GM18517 (cell line): ENCODE measurements around the gene FAM219A.
"Not testable (repeated sequence)": the region's sequence is repeated elsewhere in the genome, so short reads cannot be mapped to it uniquely, and the experiment has no call there.

Experiments used
- ATAC-seq: cut with Tn5 transposase; IDR thresholded peaks from one replicate; pipeline ENCODE4 v1.9.1; 2021; ENCODE audit warnings: mild to moderate bottlenecking, moderate library complexity; ENCODE audit not compliant: unreplicated experiment

Gene FAM219A

DNA sequence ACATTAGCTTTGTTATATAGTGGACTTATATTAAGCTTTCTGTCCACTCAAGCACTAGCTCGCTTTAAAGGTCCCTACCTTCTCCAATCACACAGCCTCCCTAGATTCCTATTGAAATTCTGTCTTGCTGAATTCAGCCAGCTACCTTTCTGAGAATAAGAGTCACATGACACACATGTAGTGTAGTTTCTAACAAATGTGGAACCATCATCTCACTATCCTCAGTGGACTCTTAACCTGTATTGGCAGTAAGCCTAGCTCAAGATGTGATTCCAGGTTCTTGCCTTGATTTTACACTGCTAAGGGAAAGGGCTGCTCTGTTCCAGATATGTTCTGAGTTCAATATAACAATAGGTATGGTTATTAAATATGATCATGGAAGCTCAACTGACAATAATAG lies 11.4 kb downstream of the FAM219A start:
- ATAC-seq: no peak

DNA sequence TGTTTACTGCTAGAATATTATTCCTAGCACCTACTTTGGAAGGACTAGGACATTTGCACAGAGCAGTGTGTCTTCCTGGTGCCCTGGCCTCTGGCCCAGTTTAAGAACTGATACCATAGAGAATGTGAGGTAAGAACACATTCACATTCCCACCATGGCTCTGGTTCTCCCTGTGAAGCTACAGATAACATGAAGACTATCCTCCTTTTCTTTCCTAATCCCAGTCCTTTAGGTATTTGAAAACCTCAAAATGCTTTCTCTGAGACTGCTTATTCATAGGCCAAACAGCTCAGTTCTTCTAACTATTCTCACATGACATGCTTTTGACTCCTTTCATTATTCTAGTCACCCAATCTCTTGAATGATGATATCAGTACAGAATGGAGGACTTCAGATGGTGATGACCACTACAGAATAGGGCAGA lies 11.9 kb downstream of the FAM219A start:
- ATAC-seq: no peak

DNA sequence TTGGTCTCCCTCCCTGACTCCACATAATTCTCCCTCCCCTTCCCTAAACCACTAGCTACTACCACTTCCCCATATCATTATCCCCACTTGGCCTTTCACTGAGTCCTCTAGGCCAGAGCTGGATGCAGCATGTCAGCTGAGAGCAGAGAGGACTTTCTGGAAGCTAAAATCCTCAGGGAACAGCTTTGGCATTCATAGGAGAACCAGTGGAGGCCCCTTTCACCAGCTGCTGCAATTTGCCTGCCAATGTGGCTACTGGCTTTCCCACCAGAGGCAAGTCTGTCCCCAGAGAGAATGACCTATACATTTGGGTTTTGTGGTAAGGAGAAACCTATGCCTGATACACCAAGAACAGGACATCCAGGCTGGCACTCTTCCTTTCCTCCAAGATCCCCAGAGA lies 14.4 kb downstream of the FAM219A start:
- ATAC-seq: no peak

DNA sequence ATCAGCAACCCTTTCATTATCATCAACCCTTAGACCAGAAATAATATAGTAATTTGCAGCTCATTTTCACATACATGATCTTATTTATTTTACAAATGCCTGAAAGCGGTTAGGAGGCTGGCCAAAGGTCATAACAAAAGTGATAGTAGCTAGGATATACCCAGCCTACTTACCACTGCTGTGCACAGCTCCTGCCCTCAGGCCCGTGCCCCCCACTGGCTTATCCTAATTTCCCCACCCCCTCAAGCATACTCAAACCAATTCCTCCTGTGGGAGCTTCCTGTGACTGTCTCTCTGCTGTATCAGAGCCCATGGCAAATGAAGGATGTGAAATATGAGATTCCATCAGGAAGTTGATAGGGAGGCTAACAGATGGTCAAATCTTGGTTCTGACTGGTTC lies 14.8 kb downstream of the FAM219A start:
- no peak for ATAC-seq

DNA sequence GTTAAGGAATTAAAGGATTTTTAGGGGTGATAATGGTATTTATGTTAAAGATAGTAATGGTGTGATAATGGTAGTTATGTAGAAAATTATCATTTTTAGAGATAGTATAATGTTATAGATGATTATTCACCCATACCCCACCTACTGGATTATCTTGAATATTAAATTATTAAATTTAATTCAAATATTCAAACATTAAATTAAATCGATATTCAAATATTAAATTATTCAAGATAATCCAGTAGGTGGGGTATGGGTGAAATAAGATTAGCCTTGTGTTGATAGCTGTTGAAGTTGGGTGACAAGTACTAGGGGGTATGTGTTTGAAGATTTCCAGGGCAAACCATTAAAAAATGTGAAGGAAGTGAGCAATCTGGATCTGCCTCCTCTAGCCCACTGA lies 15.6 kb downstream of the FAM219A start:
- no peak for ATAC-seq

DNA sequence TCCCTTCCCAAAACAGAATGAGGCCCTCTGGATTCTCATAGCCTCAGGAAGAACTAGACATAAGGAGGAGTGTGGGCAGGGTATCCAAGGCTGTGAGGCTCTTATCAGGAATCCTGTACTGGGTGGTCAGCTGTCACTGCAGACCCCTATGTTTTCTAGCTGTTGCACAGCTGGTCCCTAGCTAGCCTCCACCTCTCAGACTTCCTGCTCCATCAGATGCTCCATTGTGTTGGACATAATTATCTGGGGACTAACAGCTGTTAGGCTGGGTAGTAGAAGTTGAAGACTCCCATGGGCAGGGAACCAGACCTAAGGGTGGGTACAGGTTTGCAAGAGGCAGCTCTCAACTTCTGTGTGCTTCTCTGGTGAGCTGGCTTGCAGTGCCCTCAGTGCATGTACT lies 18.4 kb downstream of the FAM219A start:
- no peak for ATAC-seq

DNA sequence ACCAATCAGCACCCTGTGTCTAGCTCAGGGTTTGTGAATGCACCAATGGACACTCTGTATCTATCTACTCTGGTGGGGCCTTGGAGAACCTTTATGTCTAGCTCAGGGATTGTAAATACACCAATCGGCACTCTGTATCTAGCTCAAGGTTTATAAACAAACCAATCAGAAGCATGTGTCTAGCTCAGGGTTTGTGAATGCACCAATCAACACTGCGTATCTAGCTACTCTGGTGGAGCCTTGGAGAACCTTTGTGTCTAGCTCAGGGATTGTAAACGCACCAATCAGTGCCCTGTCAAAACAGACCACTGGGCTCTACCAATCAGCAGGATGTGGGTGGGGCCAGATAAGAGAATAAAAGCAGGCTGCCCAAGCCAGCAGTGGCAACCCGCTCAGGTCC lies 19.9 kb downstream of the FAM219A start:
- ATAC-seq: not testable (repeated sequence)

DNA sequence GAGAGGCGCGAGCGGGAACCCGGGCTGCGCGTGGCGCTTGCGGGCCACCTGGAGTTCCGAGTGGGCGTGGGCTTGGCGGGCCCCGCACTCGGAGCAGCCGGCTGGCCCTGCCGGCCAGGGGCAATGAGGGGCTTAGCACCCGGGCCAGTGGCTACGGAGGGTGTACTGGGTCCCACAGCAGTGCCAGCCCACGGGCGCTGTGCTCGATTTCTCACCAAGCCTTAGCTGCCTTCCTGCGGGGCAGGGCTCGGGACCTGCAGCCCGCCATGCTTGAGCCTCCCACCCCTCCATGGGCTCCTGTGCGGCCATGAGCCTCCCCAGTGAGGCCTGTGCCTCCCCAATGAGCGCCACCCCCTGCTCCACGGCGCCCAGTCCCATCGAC lies 20.5 kb downstream of the FAM219A start:
- ATAC-seq: not testable (repeated sequence)

DNA sequence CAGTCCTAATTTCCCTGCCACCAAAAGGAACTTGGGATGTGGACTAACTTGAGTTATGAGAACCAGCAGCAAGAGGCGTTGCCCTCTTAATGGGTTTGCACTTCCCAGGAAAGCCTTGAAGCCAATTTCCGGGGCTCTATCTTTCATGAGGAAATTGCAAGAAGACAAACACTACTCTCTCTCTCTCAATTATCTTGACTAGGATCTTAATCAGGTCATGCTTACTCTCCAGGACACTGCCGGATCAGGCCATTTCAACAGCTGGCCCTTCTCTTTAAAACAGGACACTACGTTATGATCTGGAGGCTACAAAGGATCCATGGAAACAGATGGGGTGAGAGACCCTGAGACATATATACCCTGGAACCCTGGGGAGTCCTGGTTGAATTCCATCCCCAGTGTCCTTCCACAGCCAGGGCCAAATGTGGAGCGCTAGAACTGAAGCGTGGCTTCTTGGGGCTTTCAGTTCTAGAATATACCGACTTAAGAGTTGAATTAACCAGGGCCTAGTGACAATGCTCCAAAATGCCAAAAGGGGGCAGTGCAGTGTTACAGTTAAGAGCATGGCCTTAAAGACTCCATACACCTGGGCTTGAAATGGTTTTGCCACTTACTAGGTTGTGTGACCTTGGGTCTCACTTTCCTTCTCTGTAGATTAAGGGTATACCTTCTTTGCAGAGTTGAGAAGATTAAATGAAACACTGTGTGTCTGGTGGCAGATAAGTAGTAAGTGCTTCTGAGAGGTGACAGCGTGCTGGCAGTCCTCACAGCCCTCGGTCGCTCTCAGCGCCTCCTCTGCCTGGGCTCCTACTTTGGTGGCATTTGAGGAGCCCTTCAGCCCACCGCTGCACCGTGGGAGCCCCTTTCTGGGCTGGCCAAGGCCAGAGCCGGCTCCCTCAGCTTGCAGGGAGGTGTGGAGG lies 21.1 kb downstream of the FAM219A start:
- no peak for ATAC-seq

DNA sequence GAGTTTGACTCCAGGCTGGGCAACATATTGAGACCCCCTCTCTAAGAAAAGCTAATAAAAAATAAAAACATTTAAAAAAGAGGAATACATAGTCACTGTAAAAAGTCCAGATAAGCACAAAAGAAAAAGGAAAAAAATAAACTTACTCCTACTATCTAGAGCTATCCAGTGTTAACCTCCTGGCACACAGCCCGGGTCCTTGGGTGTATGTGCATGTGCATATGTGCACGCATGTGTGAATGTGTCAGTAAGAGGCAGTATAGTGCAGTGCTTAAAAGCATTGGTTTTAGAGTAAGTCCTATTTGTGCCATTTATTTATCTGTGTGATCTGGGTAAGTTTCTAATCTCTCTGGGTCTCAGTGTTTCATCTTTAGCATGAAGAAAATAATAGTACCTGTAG lies 26.7 kb downstream of the FAM219A start:
- ATAC-seq: no peak

DNA sequence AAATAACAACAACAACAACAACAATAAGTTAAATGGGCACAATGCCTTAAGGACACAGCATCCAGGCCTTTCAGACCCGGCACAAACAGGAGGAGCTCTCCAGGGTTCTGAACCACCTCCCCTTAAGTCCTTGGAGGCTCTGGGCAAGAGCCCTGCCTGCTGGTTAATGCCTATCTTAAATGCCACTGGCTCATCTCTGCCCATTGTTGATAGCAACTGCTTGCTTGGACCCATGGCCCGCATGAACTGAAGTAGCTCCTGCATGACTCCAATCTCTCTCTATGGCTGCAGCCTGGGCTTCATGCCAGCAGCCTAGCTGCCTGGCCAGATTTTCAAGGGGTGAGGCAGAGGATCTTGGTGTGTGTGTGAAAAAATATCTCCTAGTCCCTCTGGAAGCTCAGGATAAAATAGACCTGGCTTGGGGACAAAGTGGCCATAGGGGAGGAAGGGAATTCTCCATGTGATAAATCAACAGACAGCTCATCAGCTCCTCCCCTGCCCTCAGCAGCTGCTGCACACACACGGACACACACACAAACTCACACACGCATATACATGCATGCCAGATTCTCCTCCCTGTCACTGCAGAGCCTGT lies 27.4 kb downstream of the FAM219A start:
- no peak for ATAC-seq

DNA sequence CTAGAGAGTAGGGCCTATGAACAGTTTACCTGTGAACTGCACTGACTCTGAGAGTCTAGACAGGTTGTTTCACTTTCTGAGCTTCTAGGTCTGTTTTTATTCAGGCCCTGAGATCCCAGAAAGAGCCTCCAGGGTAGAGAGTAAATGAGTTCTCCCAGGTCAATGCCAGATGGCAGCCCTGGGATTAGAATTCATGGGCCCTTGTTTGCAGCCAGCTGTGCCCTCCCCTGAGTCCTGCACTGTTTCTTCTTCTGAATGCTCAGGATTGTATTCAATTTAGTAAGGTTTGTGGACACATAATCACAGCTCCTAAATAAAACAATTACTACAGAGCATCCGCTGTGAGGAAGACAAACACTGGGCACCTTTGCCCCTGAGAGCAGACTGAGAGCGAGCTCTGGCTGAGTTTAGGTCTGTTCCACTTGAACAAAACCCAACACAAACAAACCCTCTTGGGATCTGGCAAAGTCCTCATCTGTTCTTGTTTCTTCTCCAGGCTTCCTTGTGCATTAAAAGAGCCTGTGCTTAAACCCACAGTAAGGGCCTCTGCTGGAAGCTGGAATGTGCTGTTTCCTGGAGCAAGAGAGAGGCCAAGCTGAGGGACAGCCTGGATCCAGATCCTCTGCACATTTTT lies 29.9 kb downstream of the FAM219A start:
- no peak for ATAC-seq

DNA sequence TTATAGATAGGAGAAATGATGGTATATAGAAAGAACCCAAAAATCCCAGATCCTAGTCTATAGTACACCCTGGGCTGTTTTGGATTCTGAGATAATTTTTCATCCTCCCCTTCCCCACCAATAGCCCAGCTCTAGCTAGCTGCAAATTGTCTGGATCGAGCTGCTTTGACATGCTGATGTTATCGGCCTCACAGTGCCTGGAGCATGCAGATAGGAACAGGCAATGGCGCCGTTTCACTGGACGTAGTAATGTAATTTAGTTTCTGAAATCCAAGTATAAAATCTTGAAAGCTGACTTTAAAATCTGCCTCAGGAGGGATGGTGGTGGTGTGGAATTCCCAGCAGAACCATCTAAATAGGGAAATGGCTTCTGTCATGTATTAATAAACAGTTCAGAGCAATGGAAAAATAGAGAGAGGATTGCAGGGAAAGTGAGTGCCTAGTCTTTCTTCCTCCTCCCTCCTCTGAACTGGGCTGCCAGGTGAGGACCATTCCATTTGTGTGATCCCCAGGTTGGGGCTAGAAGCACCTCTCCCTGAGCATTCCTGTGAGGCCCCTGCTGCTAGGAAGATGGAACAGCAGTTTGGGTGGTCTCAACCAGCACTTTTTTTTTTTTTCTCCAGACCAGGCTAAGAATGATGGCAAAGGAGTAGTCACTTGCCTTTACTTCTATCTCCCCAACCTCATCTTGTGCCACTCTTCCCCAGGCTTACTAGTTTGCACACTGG lies 31.9 kb downstream of the FAM219A start:
- no peak for ATAC-seq

DNA sequence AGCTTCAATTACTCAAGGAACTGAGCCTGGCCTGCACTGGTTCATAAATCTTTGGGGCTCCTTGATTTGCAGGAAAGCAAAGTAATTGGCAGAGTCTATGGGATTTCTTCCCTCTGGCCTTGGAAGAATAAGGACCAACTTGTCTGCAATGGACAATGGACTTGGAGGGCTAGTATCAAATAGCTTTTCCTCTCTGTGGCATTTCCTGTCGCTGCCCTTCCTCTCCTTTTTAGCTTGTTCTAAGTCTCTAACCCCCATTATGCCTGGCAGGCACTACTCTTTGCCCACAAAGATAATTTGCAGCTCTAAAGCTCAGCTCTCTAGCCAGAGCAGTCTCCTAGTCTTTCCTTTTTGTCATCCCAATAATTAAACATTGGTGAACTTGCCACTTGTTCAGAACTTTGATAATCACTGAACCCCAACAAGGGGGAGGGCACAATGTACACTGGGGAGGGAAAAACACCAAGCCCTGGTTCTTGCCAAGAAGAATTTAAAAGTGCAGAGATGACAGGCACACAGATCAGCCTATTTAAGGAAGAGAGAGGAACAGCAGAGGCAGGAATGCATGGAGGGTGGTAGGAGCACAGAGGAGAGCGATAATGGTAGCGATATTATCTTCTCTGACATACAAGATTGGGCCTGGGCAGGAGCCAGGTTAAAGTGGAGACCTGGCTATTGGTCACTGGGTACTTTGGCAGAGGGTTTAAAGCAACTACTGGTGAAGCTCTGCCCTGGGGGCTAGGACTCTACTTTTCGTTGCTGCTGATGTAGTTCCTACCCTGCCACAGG lies 38.5 kb downstream of the FAM219A start:
- ATAC-seq: no peak

DNA sequence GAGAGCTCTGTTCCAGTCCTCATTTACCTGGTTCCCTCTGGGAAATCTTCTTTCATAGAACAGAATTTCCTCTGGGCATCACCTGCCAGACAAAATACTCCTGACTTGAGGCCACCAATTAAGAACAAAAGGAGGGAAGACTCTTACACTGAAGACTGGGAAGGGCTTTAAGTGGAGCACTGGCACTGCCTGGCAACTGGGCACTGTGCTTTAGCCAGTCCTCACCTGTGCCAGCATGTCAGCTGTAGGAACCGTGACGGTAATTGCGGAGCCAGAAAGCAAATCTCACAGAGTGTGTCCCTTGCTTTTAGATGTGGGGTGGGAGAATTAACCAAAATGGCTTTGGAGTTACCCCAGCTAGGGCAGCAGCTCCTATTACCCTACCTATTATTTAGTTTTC lies 40.6 kb downstream of the FAM219A start:
- no peak for ATAC-seq

DNA sequence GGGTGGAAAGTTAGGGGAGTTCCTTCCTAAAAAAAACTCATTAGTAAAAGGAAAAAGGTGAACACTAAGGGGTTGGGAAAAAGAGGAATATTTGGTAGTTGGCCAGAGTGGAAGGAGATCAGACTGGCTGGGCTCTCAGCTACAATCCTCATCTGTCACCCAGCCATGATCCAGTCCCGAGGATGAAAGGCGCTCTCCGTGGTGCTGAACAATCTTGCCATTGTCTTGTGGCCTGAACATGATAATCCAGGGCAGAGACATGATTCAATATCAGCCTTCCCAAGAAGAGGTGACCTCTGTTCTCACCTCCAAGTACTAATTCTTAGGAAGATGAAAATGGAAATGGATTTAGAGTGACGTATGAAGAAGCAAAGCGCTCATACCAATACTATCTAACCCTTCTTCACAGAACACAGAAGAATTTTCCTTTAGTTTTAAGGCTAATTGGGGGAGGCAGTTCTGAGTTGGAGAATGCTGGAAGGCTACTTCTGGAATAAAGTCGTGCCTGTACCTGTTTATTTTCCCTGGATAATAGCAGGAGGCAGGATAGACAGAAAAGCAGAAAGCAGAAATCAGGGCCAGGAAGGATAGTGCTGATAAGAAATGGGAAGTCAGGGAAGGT lies 45.0 kb downstream of the FAM219A start:
- ATAC-seq: no peak

DNA sequence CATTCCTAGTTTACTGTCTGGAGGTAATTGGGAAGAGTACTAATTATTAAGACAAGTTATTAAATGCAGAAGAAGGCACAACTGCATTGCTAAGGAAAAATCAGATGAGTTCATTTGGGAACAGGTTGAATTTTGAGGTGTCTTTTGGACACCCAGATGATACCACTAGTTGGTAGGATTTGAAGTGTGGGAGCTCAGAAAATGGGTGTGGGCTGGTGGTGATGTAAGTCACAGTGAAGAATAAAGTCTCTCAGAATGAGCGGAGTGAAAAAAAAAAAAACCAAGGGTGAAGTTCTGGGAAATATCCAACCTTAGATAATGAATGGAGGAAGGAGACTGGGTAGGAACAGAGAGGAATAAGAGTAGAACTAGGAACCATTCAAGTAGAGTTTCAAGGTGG lies 46.0 kb downstream of the FAM219A start:
- ATAC-seq: no peak

DNA sequence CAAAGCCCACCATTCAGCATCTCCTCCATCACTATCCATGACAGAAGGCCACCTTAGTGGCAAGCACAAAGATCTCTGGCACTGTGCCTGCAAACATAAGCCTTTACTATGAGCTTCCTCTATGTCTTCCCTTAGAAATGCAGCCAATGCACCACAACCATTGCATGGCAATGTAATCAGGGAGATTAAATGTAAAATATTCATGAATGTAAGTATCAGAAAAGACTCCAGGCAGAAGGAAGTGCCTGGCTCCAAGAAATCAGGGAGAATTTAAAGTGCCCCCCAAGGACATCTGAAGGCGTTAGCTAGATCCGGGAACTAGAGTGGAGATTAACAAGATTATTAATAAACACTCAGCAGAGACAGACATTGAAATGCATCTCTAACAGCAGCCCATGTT lies 49.2 kb downstream of the FAM219A start:
- ATAC-seq: no peak

DNA sequence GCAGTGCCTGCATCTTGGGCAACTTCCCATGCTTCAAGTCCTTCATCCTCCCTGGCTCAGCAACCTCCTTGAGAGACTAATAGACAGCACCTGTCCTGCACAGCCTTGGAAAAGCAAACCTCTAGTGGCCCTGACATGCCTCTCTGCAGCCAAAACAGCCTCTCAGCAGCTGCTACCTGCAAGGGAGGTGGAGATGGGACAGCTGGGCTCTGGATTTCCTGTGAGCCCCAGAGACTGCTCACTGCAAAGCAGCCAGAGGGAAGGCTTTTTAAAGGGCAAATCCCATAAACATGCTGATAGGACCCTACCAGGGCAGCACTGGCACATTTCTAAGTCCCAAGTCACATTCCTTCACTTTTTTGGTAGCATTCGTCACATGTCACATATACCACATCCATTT lies 50.2 kb downstream of the FAM219A start:
- no peak for ATAC-seq

DNA sequence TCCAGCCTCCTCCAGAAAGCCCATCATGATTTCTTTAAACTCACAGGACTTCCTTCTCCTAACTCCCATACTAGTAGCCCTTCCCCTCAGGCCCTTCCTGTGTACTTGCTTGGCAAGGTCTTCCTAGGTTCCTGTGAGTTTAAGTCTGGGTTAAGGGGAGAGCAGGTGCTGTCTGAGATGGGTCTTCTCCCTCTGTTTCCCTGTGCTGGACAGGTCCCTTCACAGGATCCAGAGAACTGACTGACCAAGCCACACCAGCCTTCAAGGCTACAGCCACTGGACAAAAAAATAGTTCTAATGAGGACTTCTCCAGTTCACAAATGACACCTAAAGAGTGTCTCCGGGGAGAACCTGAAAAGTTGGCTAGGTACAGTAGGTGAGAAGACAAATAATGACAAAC lies 52.2 kb downstream of the FAM219A start:
- no peak for ATAC-seq
